Limb (tissue), 2 donors: Measurements from ENCODE around the gene CFAP251.
A peak's percentile ranks its signal among the peaks of the same experiment; 100 is the strongest.
"Not testable (repeated sequence)": the region's sequence is repeated elsewhere in the genome, so short reads cannot be mapped to it uniquely, and the experiment has no call there.

Experiments
- DNase-seq, 2 donors: peaks; one replicate each; pipeline ENCODE4 v3.0.0-alpha.2; 2016; ENCODE audit errors: extremely low spot score in 2 of 2

The CFAP251 gene

DNA sequence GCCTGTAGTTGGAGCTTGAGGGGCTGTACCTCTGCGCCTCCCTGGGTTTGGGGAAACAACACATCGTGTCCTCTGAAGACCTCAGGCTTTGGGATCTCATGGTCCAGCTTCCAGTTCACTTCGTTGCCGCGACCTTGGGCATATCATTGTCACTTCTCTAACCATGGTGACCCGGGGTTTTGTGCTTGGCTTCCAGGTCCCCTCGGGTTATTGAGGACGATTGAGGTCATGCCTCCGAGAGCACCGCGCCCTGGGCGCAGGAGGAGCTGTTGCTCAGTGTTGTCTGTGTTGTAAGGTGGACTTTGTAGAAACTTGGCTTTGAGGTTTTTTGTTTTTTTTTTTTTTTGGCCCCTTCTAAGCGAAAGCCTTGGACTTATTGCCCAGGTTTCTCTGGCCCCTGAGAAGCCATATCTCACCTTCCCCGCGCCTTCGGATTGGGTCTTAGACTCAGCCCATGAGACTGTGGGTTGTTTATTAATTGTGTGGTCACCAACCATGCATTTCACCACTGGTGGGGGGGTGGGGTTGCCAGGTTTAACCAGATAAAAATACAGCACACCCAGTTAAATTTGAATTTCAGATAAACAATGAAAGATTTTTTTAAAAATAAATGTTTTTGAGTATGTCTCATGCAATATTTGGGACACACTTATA is 105.9 kb downstream of the CFAP251 start:
- no peak for DNase-seq

DNA sequence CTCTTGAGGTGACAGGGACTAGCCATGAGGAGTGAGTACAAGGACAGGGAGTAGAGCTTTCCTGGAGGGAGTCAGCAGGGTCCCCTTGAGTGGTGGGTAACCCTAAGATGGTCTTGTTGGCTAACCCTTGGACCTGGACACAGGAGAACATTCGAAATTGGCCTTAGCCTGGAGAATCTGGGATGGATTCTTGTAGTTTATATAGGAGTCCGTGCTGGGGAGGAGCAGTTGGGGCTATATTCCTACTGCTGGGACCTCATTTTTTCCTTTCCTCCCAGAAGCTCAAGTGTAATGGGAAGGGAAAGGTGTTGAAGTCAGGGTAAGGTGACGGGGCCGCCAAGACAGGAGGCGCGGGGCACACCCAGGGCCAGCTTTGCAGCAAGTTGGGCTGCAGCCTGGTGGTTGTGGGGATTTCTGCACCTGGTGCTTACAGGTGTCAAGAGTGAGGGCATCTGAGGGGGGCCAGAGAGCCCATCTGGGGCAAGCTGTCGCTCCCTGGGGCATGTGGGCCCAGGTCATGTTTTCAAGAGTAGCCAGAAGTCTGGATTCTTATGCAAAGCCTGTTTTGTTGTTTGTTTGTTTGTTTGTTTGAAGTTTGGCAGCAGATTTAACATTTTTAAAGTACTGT is 108.4 kb downstream of the CFAP251 start:
- DNase-seq: no peak

DNA sequence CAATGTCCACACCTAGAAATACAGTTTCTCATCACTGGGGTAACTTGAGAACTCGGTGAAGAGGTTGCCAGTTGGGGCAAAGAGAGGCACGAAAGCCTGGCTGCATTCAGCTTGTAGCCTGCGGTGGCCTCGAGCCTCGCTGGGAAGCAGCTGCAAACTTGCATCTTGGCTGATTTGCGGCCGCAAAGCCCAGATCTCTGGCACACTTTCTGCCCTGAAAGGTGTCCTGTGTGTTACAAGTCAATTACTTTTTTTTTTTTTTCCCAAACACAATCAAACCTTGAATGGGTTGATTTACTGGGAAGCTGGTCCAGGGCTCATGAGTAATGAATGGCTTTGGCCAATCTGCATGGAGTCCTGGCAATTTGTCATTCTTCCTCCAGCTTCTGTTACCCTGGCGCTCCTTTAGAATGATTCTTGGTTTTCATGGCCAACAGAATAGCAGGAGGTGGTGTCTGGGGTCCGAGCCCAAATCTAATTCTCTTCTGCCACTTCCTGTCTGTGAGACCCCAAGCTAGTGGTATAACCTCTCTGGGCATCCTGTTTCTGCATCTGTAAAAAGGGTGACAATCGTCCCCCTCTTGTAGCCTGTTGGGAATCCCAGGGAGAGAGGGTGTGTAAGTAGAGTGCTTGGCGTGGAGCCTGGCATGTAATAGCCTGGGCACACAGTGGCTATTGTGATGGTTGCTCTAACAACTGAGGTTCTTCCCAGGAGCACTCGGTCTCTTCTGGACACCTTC is 109.9 kb downstream of the CFAP251 start:
- DNase-seq: no peak

DNA sequence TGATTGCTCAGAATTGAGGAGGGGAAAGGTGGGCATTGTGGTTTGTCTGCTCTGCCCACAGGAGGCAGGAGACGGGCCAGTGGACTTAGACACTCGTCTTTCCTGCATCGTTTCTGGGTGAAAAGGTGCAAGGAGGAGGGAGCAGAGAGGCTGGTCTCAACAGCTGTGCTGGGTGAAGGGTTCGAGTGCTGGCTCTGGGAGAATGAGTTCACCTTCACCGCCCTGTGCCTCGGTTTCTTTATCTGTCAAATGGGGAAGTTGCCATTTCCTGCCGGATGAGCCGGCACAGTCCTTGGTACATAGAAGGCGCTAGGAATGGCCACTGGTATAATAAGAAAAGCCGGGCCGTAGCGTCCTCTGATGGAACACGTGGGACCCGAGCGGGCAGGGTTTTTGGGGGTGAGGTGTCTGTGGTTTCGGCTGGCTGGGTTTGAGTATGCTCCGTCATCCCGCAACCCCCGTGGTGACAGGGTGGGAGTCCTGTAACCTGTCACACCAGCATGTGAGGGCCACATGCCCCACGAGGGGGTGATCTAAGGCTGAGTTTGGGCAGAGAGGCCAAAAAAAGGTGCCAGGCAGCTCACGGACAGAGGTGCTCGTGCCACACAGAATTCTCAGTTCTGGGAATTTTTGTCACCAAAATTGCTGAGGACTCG is 110.6 kb downstream of the CFAP251 start:
- DNase-seq: no peak

DNA sequence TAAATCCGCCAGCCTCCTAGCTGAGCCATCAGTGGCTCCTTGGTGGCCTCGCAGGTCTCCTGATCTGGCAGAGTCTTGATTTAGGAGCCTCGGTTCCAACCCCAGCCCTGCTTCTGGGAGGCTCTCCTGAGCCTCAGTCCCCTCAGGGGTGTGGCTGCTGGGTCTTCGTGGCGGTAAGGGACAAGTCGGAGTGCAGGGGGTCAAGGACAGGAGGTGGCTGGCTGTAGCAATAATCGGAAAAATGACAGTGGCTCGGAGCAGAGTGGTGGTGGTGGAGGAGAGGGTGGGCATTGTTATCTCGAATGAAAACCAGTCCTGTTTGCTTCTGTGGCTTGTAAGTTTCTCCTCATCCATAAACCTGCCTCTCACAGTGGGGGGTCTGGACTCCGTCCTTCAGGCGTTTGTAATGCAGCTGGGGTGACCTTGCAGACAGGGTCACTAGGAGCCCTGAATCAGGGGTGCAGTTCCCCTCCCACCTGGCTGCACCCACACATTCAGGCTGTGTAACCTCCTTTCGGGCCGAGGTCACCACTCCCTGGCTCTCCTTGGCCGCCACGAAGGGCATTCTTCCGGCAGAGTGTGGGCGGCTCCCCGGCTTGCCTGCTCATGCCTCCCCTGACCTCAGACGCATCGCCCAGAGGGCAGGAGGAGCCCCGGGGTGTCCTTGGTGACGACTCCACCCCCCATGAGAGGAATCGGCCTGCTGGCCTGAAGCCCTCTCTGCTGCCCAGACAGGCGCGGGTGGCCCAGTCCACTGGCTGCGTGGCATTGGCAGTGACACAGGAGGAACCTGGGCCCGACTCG is 111.4 kb downstream of the CFAP251 start:
- no peak for DNase-seq

DNA sequence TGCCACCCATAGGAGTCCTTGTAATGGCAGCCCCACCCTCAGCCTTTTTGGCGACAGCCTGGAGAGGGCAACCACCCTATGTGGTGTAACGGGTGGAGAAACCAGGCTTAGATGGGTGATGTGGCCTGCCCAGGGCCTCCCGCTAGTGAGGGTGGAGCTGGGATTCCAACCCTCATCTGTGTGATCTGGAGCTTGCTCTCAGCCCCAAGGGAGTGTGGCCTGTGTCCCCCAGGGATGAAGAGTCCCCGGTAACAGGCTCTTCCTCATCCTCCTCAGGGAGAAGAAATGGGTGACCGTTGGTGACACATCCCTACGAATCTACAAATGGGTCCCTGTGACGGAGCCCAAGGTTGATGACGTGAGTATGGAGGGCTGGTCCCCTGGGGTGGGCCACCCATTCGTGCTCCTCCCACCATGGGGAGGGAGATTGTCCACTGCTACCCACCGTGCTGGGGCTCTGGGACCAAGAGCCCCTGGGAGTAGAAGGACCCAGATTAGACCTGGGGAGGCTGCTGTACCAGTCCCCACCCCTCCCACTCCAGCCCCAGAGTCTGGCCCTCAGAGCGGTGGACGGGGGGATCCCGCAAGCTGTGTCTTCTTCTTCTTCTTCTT is 112.1 kb downstream of the CFAP251 start:
- DNase-seq: no peak

DNA sequence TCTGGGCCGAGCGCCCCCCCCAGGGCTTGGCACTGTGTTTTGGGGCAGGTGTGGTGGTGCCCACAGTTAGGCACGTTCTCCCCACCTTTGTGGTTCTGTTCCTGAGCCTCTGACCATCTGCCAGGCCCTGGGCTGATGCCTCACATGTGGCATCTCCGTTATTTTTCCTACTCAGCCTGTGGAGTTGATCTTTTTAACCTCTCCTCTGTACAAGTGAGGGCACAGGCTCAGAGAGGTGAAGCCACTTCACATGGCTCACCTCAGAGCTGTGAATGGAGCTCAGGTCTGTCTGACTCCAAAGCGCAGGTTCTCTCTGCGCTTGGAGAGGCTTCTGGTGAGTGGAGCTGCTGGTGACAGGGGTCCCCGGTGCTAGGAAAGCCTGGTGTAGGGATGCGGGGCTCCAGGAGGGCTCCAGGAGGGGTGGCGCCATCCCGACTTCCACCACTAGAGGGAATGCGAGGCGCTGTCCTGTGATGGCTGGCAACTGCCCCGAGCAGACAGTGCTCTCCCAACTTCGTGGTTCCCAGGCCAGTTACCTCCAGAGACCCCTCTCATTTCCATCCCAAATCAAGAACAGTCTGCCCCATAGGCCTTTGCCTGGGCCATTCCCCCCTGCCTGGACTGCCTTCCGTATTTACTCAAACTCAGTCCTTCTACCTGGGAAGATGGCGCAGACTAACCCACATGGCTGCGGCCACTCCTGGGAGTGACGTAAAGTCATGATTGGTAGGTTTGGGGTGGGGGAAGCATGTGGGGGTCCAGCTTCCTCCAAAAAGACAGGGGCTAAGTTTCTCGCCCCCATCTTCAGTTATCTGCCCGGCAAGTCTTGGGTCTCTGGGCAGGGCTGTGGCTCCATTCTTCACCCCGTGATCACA is 113.2 kb downstream of the CFAP251 start:
- peak in 1 of 2 donors; percentile 65 for DNase-seq

DNA sequence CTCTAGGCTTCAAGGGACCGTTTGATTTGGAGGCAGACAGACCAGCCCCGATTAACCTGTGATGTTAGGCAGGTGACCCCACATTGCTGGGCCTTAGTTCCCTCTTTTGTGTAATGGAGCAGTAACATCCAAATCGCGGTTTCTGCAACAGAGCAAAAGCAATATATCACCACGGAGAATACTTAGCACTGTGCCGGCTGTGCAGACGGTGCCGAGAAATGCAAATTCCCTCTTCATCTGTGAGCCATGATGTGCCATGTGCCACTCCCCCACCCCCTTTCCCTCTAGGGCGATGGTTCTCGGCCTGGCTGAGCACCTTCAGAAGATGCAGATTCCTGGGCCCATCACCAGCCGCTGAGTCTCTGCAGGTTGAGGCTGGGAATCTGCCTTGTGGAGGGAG is 114.2 kb downstream of the CFAP251 start:
- no peak for DNase-seq

DNA sequence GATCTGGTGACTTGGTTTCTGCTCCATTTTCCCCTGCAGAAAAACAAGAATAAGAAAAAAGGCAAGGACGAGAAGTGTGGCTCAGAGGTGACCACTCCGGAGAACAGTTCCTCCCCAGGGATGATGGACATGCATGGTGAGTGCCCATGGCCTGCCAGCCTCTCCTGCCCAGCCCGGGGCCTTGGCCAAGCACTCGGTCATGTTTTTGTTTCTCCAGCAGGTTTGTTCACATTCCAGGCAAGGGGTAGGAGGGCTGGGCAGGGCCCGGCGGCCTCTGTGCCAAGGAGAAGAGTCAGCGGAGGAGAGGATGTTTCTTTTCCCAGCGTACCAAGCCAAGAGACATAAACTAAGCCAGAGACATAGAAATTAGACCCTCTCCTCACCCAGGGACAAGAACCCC is 116.9 kb downstream of the CFAP251 start:
- no peak for DNase-seq

DNA sequence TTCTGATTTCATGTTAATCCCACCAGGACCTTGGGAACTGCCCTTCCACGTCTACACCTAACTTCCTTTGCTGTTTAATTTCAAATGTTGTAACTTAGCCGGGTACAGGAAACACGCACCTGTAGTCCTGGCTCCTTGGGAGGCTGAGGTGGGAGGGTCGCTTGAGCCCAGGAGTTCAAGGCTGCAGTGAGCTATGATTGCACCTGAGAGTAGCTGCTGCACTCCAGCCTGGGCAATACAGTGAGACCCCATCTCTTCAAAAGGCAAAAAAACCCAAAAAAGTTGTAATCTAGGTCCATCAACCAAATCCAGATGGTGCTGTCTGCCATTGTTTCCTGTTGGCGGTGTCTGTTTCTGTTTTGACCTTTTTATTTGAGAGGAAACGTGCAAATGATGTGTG is 117.8 kb downstream of the CFAP251 start:
- no peak for DNase-seq

DNA sequence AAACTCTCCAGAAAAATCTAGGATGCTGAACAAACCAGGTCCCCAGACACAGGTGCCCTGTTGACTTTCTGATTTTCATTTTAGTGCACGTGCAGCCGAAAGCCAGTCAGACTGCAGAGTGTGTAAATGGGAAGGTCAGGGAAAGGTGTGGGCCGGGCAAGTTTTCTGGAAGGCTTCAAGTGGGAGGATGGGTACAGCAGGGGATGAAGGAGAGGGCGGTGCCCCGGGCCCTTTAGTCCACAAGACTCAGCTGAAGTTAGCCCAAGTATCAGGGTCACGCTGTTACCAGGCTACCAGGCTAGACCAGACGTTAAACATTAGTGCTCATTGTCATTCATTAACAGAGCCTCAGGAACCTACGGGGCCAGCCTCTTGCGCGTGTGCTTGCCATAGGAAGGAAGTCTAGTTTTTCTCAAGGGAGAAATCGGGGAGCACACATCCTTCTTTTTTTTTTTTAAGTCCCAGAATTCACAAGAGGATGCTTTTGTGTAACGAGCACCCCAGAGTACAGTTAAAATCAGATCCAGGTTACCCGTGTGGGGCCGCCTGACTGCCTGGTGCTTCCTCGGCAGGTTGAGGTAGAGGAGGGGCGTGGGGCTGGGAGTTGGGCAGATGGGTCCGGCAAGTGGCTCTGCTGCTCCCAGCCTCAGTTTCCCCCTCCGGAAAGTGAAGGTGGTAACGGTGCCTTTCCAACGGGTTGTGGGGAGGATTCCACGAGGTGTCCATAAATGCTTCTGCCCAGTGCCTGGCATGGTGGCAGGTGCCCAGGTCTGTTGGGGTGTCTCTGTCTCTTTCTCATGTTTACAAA is 122.4 kb downstream of the CFAP251 start:
- DNase-seq: no peak

DNA sequence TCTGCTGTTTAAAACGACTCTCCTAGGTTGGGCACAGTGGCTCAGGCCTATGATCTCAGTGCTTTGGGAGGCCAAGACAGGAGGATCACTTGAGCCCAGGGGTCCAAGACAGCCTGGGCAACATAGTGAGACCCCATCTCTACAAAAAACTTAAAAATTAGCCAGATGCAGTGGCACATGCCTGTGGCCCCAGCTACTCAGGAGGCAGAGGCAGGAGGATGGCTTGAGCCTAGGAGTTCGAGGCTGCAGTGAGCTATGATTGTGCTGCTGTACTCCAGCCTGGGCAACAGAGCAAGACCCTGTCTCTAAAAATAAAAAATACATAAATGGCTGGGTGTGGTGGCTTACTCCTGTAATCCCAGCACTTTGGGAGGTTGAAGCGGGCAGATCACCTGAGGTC is 123.1 kb downstream of the CFAP251 start:
- DNase-seq: not testable (repeated sequence)

DNA sequence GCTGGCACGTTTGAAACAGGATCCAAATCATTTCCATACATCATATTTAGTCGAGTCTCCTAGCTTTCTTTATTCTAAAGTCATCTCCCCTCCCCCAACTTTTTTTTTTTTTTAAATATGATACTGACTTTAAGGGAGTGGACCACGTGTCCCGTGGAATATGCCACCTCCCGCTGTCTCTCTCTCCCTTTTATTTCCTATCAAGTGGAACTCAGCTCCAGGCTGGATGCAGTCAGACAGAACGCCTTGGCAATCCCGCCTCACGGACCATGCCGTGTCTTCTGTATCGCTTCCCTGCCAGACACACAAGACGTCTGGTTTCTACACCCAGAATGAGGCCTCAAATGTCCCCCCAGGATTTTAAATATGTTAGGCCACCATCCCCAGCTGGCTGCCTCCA is 124.5 kb downstream of the CFAP251 start:
- DNase-seq: no peak

DNA sequence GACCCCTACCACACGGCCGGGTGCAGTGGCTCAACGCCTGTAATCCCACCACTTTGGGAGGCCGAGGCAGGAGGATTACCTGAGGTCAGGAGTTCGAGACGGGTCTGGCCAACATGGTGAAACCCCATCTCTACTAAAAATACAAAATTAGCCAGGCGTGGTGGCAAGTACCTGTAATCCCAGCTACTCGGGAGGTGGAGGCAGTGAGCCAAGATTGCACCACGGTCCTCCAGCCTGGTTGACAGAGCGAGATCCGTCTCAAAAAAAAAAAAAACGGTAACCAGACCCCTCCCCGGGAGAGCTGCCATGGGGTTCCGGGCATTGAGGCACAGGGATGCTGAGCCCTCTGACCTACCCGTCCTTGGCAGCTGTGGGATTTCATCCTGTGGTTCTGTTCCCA is 125.1 kb downstream of the CFAP251 start:
- no peak for DNase-seq

DNA sequence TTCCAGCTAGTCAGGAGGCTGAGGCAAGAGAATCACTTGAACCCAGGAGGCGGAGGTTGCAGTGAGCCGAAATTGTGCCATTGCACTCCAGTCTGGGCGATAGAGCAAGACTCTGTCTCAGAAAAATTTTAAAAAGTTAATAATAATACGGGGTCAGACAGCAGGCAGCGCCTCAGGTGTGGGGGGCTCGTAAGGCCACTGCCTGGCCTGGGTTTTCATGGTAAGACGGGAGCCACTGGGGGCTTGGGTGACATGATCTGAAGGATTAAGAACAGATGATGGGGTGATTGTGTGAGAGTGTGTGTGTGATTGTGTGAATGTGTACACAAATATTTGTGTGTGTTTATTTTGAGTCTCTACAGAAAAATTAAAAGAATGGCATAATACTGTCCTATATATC is 126.9 kb downstream of the CFAP251 start:
- DNase-seq: no peak

DNA sequence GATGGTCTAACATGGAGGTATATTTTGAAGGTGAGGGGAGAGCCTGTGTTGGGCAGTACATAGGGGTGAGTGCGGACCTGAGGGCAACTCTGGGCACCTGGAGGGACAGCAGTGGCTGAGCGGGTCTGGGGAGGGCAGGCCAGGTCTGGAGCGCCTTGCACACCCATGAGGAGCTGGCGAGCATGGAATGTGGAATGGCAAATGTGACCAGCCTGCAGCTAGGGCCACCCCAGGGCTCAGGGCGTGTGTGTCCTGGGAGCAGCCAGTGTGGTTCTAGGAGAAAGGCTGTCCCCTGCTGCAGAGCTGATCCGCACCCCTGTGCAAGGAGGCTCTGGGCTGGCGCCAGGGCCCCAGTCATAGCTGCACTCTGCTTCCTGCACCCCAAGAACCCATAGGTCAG is 127.8 kb downstream of the CFAP251 start:
- DNase-seq: no peak

DNA sequence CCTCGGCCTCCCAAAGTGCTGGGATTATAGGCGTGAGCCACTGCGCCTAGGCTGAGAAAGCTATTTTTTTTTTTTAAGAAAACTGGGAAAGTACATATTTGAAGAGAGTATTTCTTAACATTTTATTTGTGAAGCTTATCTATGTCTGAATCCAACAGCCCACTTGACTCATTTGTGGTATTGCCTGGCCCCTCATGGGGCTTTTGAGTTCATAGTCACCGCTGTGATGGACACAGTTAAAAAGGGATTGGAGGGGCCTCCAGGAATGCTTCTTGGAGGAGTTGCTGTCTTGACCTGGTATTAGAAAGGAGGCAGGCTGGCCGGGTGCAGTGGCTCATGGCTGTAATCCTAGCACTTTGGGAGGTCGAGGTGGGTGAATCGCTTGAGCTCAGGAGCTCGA is 129.8 kb downstream of the CFAP251 start:
- DNase-seq: no peak

DNA sequence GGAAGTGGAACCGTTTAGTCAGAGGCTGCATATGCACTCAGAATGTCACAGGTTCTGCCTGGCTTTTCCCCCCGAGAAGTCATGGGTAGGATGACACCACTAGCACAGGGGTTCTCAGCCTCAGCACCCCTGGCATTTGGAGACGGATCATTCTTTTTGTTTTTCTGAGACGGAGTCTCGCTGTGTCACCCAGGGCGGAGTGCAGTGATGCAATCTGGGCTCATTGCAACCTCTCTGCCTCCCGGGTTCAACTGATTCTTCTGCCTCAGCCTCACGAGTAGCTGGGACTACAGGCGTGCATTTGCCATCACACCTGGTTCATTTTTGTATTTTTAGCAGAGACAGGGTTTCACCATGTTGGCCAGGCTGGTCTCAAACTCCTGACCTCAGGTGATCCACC is 131.4 kb downstream of the CFAP251 start:
- DNase-seq: no peak

DNA sequence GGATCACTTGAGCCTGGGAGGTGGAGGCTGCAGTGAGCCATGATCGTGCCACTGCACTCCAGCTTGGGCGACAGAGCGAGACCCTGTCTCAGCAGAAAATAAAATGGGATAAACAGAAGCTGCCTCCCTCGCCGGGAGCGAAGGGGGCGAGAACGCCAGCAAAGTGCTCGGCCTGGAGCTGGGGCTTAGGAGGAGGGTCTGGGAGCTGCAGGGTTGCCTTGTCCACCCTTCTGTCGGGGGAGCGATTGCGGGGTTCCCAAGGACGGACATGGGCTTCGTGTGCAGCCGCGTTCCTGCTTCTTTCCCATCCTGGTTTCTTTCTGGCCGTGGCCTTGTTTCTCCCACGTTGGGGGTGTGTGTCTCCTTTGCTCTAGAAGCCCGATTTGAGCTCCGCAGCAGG is 132.3 kb downstream of the CFAP251 start:
- DNase-seq: no peak
